ENCODE results near the gene ABCA5. TPM values are rescaled to one million over a fixed set of nuclear protein-coding genes. Genes with fewer than 3 reads are reported as not detected.

Gene ABCA5
- total and polyA plus RNA-seq, 9 of the 15 experiments (the other 6 are each of a cell fraction or from before 2014, with no cell fraction given), result 0.74 to 2.3 (median 1.4) TPM

- TF ChIP-seq, protein P1, sequence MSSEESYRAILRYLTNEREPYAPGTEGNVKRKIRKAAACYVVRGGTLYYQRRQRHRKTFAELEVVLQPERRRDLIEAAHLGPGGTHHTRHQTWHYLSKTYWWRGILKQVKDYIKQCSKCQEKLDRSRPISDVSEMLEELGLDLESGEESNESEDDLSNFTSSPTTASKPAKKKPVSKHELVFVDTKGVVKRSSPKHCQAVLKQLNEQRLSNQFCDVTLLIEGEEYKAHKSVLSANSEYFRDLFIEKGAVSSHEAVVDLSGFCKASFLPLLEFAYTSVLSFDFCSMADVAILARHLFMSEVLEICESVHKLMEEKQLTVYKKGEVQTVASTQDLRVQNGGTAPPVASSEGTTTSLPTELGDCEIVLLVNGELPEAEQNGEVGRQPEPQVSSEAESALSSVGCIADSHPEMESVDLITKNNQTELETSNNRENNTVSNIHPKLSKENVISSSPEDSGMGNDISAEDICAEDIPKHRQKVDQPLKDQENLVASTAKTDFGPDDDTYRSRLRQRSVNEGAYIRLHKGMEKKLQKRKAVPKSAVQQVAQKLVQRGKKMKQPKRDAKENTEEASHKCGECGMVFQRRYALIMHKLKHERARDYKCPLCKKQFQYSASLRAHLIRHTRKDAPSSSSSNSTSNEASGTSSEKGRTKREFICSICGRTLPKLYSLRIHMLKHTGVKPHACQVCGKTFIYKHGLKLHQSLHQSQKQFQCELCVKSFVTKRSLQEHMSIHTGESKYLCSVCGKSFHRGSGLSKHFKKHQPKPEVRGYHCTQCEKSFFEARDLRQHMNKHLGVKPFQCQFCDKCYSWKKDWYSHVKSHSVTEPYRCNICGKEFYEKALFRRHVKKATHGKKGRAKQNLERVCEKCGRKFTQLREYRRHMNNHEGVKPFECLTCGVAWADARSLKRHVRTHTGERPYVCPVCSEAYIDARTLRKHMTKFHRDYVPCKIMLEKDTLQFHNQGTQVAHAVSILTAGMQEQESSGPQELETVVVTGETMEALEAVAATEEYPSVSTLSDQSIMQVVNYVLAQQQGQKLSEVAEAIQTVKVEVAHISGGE (CRISPR knock-in tag; IDR thresholded peaks at IDR 0.05), result peak in 1 of 3 experiments; percentile 83; a peak in 3 of 6 replicates
- peak; percentile 89 for TF ChIP-seq ZFX (CRISPR knock-in tag; IDR thresholded peaks at IDR 0.05)
- TF ChIP-seq ZC3H4 (CRISPR knock-in tag; IDR thresholded peaks at IDR 0.05; ENCODE audit: borderline replicate concordance), result no peak
- TF ChIP-seq HDAC8 (tag; IDR thresholded peaks at IDR 0.05), result no peak
- TF ChIP-seq SOX6 (IDR thresholded peaks at IDR 0.05), result 0 out of 2 replicates have a peak, but pooled peaks have one; percentile 25
- 0 out of 2 replicates have a peak, but pooled peaks have one; percentile 30 for TF ChIP-seq EGR1 (conservative IDR thresholded peaks at IDR 0.05)
- TF ChIP-seq, protein P2, sequence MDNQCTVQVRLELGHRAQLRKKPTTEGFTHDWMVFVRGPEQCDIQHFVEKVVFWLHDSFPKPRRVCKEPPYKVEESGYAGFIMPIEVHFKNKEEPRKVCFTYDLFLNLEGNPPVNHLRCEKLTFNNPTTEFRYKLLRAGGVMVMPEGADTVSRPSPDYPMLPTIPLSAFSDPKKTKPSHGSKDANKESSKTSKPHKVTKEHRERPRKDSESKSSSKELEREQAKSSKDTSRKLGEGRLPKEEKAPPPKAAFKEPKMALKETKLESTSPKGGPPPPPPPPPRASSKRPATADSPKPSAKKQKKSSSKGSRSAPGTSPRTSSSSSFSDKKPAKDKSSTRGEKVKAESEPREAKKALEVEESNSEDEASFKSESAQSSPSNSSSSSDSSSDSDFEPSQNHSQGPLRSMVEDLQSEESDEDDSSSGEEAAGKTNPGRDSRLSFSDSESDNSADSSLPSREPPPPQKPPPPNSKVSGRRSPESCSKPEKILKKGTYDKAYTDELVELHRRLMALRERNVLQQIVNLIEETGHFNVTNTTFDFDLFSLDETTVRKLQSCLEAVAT (IDR thresholded peaks at IDR 0.05), result 0 out of 4 replicates have a peak, but pooled peaks of 1 of the 2 experiments have one; percentile 26
- TF ChIP-seq, protein P3, sequence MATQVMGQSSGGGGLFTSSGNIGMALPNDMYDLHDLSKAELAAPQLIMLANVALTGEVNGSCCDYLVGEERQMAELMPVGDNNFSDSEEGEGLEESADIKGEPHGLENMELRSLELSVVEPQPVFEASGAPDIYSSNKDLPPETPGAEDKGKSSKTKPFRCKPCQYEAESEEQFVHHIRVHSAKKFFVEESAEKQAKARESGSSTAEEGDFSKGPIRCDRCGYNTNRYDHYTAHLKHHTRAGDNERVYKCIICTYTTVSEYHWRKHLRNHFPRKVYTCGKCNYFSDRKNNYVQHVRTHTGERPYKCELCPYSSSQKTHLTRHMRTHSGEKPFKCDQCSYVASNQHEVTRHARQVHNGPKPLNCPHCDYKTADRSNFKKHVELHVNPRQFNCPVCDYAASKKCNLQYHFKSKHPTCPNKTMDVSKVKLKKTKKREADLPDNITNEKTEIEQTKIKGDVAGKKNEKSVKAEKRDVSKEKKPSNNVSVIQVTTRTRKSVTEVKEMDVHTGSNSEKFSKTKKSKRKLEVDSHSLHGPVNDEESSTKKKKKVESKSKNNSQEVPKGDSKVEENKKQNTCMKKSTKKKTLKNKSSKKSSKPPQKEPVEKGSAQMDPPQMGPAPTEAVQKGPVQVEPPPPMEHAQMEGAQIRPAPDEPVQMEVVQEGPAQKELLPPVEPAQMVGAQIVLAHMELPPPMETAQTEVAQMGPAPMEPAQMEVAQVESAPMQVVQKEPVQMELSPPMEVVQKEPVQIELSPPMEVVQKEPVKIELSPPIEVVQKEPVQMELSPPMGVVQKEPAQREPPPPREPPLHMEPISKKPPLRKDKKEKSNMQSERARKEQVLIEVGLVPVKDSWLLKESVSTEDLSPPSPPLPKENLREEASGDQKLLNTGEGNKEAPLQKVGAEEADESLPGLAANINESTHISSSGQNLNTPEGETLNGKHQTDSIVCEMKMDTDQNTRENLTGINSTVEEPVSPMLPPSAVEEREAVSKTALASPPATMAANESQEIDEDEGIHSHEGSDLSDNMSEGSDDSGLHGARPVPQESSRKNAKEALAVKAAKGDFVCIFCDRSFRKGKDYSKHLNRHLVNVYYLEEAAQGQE (IDR thresholded peaks at IDR 0.05; ENCODE audit: borderline replicate concordance), result no peak
- TF ChIP-seq, protein P3 (CRISPR knock-in tag; IDR thresholded peaks at IDR 0.05; ENCODE audit: low read depth), result 0 out of 2 replicates have a peak, but pooled peaks have one; percentile 24
These were observed at the start of gene ABCA5 (continued) for GRCh38 chr17:69327060-69327831.
